ENCODE measurements around the gene SPAG5.

SPAG5 gene

DNA sequence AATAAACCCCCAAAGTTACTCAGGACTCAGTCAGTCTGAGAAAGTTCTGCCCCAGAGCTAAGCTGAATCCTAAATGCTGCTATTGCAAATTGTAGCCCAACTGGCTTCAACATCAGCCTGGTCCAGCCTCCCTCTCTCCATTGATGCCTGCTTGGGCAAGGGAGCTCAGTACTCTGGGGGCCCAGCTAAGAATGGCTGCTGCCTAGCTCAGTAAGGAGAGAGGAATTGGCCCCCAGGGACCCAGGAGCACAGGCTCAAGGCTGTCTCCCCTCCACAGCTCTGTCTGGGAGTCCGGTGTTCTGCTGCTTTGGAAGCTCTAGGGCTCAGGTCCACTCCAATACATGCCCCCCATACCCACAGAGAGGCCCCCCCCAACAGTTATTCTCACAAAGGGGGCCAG is 48.0 kb downstream of the SPAG5 start:
- Histone ChIP-seq H3K27ac (no peak overlapping the region), H3K27me3 (replicated peaks) (no peaks in the 10 kb centered on the region), H3K4me3 (ENCODE audit: low read depth, low read length) (no peak overlapping the region), H3K36me3 (replicated peaks) (peaks cover 22% of the 10 kb centered on the region)
- no peak for DNase-seq
- TF ChIP-seq, protein P1, sequence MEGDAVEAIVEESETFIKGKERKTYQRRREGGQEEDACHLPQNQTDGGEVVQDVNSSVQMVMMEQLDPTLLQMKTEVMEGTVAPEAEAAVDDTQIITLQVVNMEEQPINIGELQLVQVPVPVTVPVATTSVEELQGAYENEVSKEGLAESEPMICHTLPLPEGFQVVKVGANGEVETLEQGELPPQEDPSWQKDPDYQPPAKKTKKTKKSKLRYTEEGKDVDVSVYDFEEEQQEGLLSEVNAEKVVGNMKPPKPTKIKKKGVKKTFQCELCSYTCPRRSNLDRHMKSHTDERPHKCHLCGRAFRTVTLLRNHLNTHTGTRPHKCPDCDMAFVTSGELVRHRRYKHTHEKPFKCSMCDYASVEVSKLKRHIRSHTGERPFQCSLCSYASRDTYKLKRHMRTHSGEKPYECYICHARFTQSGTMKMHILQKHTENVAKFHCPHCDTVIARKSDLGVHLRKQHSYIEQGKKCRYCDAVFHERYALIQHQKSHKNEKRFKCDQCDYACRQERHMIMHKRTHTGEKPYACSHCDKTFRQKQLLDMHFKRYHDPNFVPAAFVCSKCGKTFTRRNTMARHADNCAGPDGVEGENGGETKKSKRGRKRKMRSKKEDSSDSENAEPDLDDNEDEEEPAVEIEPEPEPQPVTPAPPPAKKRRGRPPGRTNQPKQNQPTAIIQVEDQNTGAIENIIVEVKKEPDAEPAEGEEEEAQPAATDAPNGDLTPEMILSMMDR (IDR thresholded peaks at IDR 0.05; ENCODE audit: low read depth, low read length, missing control alignments), result no peak
- in situ Hi-C loops (cut with HindIII; ENCODE audit: low pct_ligation_motif_present, low sequenced_read_pairs), result no loop called here

DNA sequence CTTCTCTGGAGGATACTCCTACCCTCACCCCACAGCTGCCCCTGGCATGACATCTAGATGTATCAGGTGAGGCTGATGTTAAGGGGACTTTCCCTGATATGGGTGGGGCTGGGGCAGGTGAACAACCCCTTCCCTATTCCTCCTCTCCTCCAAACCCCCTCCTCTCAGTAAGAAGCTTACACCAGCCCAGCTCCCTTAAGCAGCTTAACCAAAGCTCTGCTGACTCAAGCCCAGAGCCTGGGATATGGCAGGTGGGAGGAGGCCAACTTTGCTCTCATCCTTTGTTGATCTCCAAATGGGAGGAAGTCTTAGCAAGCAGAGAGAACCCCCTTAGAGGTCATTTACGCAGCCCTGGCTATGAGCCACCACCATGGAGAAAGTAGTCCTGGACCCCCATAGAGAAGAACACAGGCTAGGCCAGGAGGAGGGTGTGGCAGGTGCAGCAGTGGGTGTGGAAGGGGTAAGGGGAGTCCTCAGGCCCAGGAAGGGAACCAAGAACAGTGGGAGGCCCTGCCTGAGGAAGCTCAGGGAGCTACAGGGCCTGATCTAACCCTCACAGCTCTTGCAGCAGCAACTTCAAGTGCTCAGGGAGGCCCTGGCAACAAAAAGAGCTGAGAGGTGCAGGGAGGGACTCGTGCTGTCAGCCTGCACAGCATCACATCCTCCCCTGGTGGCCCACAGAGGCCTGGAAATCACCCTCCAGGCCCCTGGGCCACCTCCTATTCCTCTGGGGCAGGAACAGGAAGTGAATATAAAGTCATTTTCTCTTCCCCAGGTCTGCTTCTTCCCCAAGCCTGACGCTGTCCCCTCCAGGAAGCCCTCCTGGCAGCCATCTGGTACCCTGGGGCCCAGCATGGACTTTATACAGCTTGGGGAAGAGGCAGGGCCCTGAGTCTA is 49.3 kb downstream of the SPAG5 start:
- TF ChIP-seq, protein P1 (IDR thresholded peaks at IDR 0.05; ENCODE audit: low read depth, low read length, missing control alignments), result no peak
- no peak overlapping the region for H3K27ac ChIP-seq
- no peak overlapping the region for H3K4me3 ChIP-seq (ENCODE audit: low read depth, low read length)

DNA sequence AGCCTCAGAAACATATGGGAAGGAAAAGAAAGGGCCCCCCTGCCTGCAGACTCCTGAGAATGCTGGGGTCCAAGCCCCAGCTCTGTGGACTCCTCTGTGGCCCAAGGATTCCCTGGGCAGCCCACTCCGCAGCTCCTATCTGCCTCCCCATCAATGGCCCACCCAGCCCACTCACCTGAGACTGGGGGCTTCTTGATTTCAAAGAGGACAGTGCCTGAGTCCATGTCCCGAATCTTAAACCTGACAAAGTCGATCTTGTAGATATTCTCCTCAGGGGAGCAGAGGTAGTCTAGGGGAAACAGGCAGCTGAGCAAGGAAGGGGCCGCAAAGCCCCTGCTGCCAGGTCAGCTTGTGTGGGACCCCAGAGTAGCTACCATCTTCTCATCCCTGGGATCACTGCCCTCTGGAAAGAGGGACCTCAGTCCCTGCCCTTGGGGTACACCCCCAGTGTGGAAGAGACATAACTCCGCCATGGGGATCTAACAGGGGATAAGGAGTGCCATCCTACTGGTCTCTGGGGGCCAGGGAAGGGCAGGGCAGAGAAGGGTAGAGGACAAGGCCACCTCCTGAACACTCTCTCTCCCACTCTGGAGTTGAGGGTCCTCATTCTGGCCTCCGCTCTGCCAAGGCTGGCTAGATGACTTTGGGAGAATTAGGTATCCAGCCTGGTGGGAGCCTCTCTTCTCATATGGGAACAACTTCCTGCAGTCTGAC is 50.3 kb downstream of the SPAG5 start:
- H3K27ac ChIP-seq, result no peak overlapping the region
- no peaks in the 10 kb centered on the region for H3K27me3 ChIP-seq (replicated peaks)
- H3K36me3 ChIP-seq (replicated peaks), result peaks cover under 1% of the 10 kb centered on the region
- TF ChIP-seq, protein P1 (IDR thresholded peaks at IDR 0.05; ENCODE audit: low read depth, low read length, missing control alignments), result no peak
- in situ Hi-C loops (cut with HindIII; ENCODE audit: low pct_ligation_motif_present, low sequenced_read_pairs), result no loop called here
- H3K4me3 ChIP-seq (ENCODE audit: low read depth, low read length), result no peak overlapping the region
- DNase-seq, result no peak

More for the DNA sequence above, 49.3 kb downstream of the SPAG5 start:
- Histone ChIP-seq H3K27me3 (replicated peaks) (no peaks in the 10 kb centered on the region), H3K36me3 (replicated peaks) (peaks cover 10% of the 10 kb centered on the region)
- in situ Hi-C loops (cut with HindIII; ENCODE audit: low pct_ligation_motif_present, low sequenced_read_pairs), result no loop called here
- DNase-seq, result no peak

DNA sequence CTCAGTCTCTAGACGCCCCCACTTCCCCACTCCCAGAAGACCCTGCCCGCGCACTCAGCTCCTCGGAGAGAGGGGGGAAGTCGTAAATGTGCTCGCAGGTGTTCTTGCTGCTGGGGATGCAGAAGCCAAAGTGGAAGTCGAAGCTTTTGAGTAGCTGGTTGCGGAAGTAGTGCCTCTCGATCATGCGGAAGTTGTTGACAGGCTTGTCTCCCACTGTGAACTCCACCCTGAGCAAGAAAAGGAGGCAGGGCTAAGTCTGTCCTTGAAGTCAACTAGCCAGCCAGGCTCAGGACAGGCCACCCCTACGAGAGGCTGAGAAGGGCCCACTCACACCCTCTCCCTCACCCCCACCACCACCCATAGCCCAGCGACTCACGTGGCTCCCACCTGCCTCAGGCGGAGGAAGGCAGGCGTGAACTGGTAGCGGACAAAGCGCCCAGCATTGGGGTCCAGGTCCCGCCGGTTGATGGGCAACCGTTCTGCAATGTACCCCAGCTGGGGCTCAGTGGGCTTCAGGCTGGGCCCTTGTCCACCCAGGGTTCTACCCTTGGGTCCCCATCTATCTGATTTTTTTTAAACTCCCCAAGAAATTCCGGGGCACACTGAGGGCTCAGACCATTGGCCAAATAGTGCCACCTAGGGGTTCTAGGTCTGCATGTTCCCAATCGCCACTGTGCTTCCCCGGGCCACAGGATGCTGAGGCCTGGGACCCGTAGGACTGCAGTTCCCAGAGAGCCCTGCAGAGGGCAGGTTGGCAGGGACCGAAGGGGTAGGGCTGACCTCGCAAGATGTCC is 51.0 kb downstream of the SPAG5 start:
- TF ChIP-seq, protein P1 (IDR thresholded peaks at IDR 0.05; ENCODE audit: low read depth, low read length, missing control alignments), result peak; percentile 96
- Histone ChIP-seq H3K36me3 (replicated peaks) (no peaks in the 10 kb centered on the region), H3K4me3 (ENCODE audit: low read depth, low read length) (no peak overlapping the region), H3K27ac (no peak overlapping the region), H3K27me3 (replicated peaks) (no peaks in the 10 kb centered on the region)
- DNase-seq, result peak; percentile 60
- in situ Hi-C loops (cut with HindIII; ENCODE audit: low pct_ligation_motif_present, low sequenced_read_pairs), result no loop called here

DNA sequence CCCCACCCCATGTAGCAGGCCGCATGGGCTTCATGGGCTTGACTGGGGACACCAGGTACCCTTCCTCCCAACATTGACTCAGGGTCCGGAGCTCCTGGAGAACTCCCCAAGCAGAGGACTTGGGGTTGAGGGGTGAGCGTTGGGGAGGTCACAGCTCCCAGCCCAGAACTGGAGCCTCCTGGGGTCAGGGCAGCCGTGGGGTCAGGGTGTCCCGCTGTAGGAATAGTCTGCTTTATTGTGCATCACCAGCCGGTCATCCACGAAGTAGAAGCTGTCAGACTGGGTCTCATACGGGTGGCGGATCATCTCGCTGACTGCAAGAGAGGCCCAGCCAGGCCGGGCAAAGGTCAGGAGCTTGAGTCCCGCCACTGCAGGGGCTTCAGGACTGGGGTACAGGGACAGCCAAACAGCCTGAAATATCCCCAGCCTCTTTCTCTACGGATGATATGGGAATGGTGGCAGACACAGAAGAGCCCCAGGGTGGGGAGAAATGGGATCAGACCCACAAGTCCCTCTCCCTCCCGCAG is 51.7 kb downstream of the SPAG5 start:
- Histone ChIP-seq H3K4me3 (ENCODE audit: low read depth, low read length) (no peak overlapping the region), H3K27ac (no peak overlapping the region), H3K27me3 (replicated peaks) (no peaks in the 10 kb centered on the region), H3K36me3 (replicated peaks) (no peaks in the 10 kb centered on the region)
- no peak for DNase-seq
- in situ Hi-C loops (cut with HindIII; ENCODE audit: low pct_ligation_motif_present, low sequenced_read_pairs), result no loop called here
- TF ChIP-seq, protein P1 (IDR thresholded peaks at IDR 0.05; ENCODE audit: low read depth, low read length, missing control alignments), result no peak
